H1 (cell line): ENCODE measurements around the gene KCNJ9. TPM values are rescaled to one million over a fixed set of nuclear protein-coding genes. Genes with fewer than 3 reads are reported as not detected.

ENCODE experiments used
- CTCF ChIA-PET: fragments of 300-600 bp; sonication (Branson Sonifier 250); formaldehyde crosslinking; loops from one replicate; lab custom pipeline; 2021; ENCODE audit not compliant: partially characterized antibody; lab: Charles Lee
- POLR2A ChIA-PET: fragments of 300-600 bp; sonication (Branson Sonifier 250); formaldehyde crosslinking; loops from one replicate; lab custom pipeline; 2021; ENCODE audit warnings: inconsistent platforms; ENCODE audit not compliant: partially characterized antibody; lab: Charles Lee
- DNase-seq, 2 experiments: peaks; one replicate each; pipeline versions ENCODE4 v3.0.0 to v3.0.0-alpha.2; 2010 to 2022; ENCODE audit warnings: low spot score in 2 of 2, low read depth in 1 of 2, mixed read lengths in 1 of 2
- FAIRE-seq: peaks from 2 replicates; lab custom pipeline; 2011; peaks lifted over from hg19 to GRCh38; lab: Jason Lieb, UNC
- H2AFZ ChIP-seq: 2 replicates; pipeline ENCODE4 v1.8.1; 2012; ENCODE audit warnings: low read length, inconsistent platforms
- H2AK5ac ChIP-seq: 2 replicates; pipeline ENCODE4 v1.6.1; 2013; ENCODE audit warnings: low read depth, low read length
- H2BK120ac ChIP-seq: replicated peaks from 2 replicates; pipeline ENCODE3; 2013; ENCODE audit warnings: low read depth, low read length, inconsistent platforms
- H2BK12ac ChIP-seq: 2 replicates; pipeline ENCODE4 v1.6.1; 2013; ENCODE audit warnings: low read depth, low read length
- H2BK15ac ChIP-seq: 2 replicates; pipeline ENCODE4 v1.6.1; 2013; ENCODE audit warnings: low read length
- H2BK20ac ChIP-seq: 2 replicates; pipeline ENCODE4 v1.6.1; 2013; ENCODE audit warnings: low read length
- H2BK5ac ChIP-seq: 2 replicates; pipeline ENCODE4 v1.6.1; 2013; ENCODE audit warnings: low read depth, low read length
- H3K14ac ChIP-seq: 2 replicates; pipeline ENCODE4 v1.6.1; 2013; ENCODE audit warnings: inconsistent platforms; ENCODE audit not compliant: insufficient read length
- H3K18ac ChIP-seq: 2 replicates; pipeline ENCODE4 v1.6.1; 2013; ENCODE audit warnings: low read length; ENCODE audit errors: extremely low read depth
- H3K23ac ChIP-seq: 2 replicates; pipeline ENCODE4 v1.6.1; 2013; ENCODE audit warnings: inconsistent platforms; ENCODE audit not compliant: insufficient read length
- H3K23me2 ChIP-seq: 2 replicates; pipeline ENCODE4 v1.6.1; 2013; ENCODE audit warnings: low read depth, low read length
- H3K27ac ChIP-seq: 2 replicates; pipeline ENCODE4 v1.6.1; 2011; ENCODE audit warnings: low read depth, low read length, inconsistent platforms
- H3K27me3 ChIP-seq, 4 experiments: replicated peaks in 1 of 4; 1 replicate in 1 of 4; 2 replicates in 3 of 4; pipeline versions ENCODE4 v1.6.1 to v1.8.1; 2011 to 2013; ENCODE audit warnings: low read length in 3 of 4, mild to moderate bottlenecking in 3 of 4, inconsistent platforms in 2 of 4, mixed read lengths in 2 of 4, moderate library complexity in 1 of 4; ENCODE audit not compliant: control insufficient read depth in 3 of 4, insufficient read depth in 3 of 4; ENCODE audit errors: extremely low read depth in 1 of 4
- H3K36me3 ChIP-seq, 4 experiments: 2 replicates each; pipeline versions ENCODE4 v1.6.1 to v1.8.1; 2011 to 2013; ENCODE audit warnings: mild to moderate bottlenecking in 4 of 4, low read length in 3 of 4, moderate library complexity in 2 of 4, control low read depth in 1 of 4, inconsistent platforms in 1 of 4; ENCODE audit not compliant: insufficient read depth in 4 of 4, control insufficient read depth in 2 of 4
- H3K4ac ChIP-seq: replicated peaks from 2 replicates; pipeline ENCODE3; 2013; ENCODE audit warnings: low read length, low read depth, mixed read lengths, inconsistent platforms; ENCODE audit not compliant: insufficient read length
- H3K4me1 ChIP-seq, 4 experiments: replicated peaks in 1 of 4; 1 replicate in 1 of 4; 2 replicates in 3 of 4; pipeline versions ENCODE4 v1.6.1 to v1.8.1; 2011 to 2013; ENCODE audit warnings: low read length in 3 of 4, inconsistent platforms in 2 of 4, mixed read lengths in 1 of 4; ENCODE audit not compliant: insufficient read depth in 4 of 4, control insufficient read depth in 3 of 4
- H3K4me2 ChIP-seq, 2 experiments: 2 replicates each; pipeline versions ENCODE4 v1.6.1 to v1.8.1; 2011 to 2013; ENCODE audit warnings: low read depth in 2 of 2, low read length in 2 of 2, control low read depth in 1 of 2, inconsistent platforms in 1 of 2, mild to moderate bottlenecking in 1 of 2; ENCODE audit not compliant: insufficient read depth in 1 of 2
- H3K4me3 ChIP-seq, 4 experiments: fragments of 200-600, 300-600 bp in 1 of 4; sonication (generic), shearing (Covaris generic), sonication (Bioruptor Twin) in 1 of 4; 2 replicates each; pipeline versions ENCODE4 v1.5.1 to v1.8.1; 2011 to 2016; ENCODE audit warnings: low read length in 4 of 4, low read depth in 3 of 4, control low read depth in 2 of 4, inconsistent platforms in 2 of 4, mild to moderate bottlenecking in 2 of 4, mixed read lengths in 1 of 4, moderate library complexity in 1 of 4; ENCODE audit not compliant: insufficient read depth in 2 of 4; ENCODE audit errors: extremely low read depth in 1 of 4
- H3K56ac ChIP-seq: replicated peaks from 2 replicates; pipeline ENCODE3; 2013; ENCODE audit warnings: low read depth, mild to moderate bottlenecking, mixed read lengths, low read length, inconsistent platforms; ENCODE audit not compliant: insufficient read length
- H3K79me1 ChIP-seq: 2 replicates; pipeline ENCODE4 v1.6.1; 2013; ENCODE audit warnings: low read depth, low read length, control low read depth
- H3K79me2 ChIP-seq, 2 experiments: 2 replicates each; pipeline versions ENCODE4 v1.6.1 to v1.8.1; 2012 to 2013; ENCODE audit warnings: low read length in 2 of 2, mild to moderate bottlenecking in 2 of 2, inconsistent platforms in 1 of 2; ENCODE audit not compliant: insufficient read depth in 2 of 2, control insufficient read depth in 1 of 2
- H3K9ac ChIP-seq, 4 experiments: replicated peaks in 1 of 4; 1 replicate in 1 of 4; 2 replicates in 3 of 4; pipeline versions ENCODE4 v1.6.1 to v1.8.1; 2011 to 2013; ENCODE audit warnings: low read depth in 3 of 4, low read length in 3 of 4, control low read depth in 2 of 4, mild to moderate bottlenecking in 2 of 4, moderate library complexity in 2 of 4, inconsistent platforms in 1 of 4; ENCODE audit errors: extremely low read depth in 1 of 4
- H3K9me3 ChIP-seq, 2 experiments: 2 replicates each; pipeline versions ENCODE4 v1.6.1 to v1.8.1; 2012 to 2013; ENCODE audit warnings: mild to moderate bottlenecking in 2 of 2, moderate library complexity in 2 of 2, control low read depth in 1 of 2, inconsistent platforms in 1 of 2, low read depth in 1 of 2, low read length in 1 of 2, mixed read lengths in 1 of 2; ENCODE audit not compliant: insufficient read depth in 2 of 2
- H4K20me1 ChIP-seq, 2 experiments: replicated peaks in 1 of 2; 2 replicates each; pipeline versions ENCODE3 to v1.8.1; 2011 to 2013; ENCODE audit warnings: inconsistent platforms in 2 of 2, low read length in 2 of 2, mild to moderate bottlenecking in 1 of 2; ENCODE audit not compliant: insufficient read depth in 2 of 2, control insufficient read depth in 1 of 2
- H4K5ac ChIP-seq: 2 replicates; pipeline ENCODE4 v1.6.1; 2013; ENCODE audit warnings: low read length, low read depth, mixed read lengths, inconsistent platforms; ENCODE audit not compliant: insufficient read length
- H4K8ac ChIP-seq: 2 replicates; pipeline ENCODE4 v1.8.0; 2013; ENCODE audit warnings: mild to moderate bottlenecking, moderate library complexity, low read length, inconsistent platforms; ENCODE audit not compliant: insufficient read depth; ENCODE audit errors: extremely low read depth
- H4K91ac ChIP-seq: replicated peaks from 2 replicates; pipeline ENCODE3; 2013; ENCODE audit warnings: low read length, mixed read lengths, inconsistent platforms; ENCODE audit not compliant: insufficient read length
- CBX8 ChIP-seq: fragments of 300-800, 300-1000 bp; sonication (generic); IDR thresholded peaks from 2 replicates; pipeline ENCODE4 v1.7.1; 2016; ENCODE audit warnings: low read depth, low read length, borderline replicate concordance
- CTCF ChIP-seq, 3 experiments: IDR thresholded peaks; 1 replicate in 2 of 3; 2 replicates in 1 of 3; pipeline versions ENCODE4 v1.5.1 to v1.6.1; 2011; ENCODE audit warnings: low read length in 3 of 3, mild to moderate bottlenecking in 3 of 3, inconsistent platforms in 2 of 3, low read depth in 1 of 3, moderate library complexity in 1 of 3; ENCODE audit not compliant: insufficient read depth in 1 of 3; ENCODE audit errors: control extremely low read depth in 1 of 3
- JUND ChIP-seq: IDR thresholded peaks from 2 replicates; pipeline ENCODE4 v1.6.1; 2011; ENCODE audit warnings: mild to moderate bottlenecking, improper control_type of control experiment, low read length
- KDM5A ChIP-seq: fragments of 200-600 bp; IDR thresholded peaks from 2 replicates; pipeline ENCODE4 v1.7.1; 2012; ENCODE audit warnings: mild to moderate bottlenecking, low read length, inconsistent platforms, mixed read lengths
- SP1 ChIP-seq: IDR thresholded peaks from 2 replicates; pipeline ENCODE4 v1.6.1; 2011; ENCODE audit warnings: low read depth, low read length
- ZNF274 ChIP-seq: IDR thresholded peaks from 2 replicates; pipeline ENCODE4 v1.7.0; 2012; ENCODE audit warnings: low read length, borderline replicate concordance; ENCODE audit errors: extremely low read depth
- WGBS, 2 experiments: shearing (Covaris generic) in 1 of 2; methylation state at CpG; one replicate each; pipeline versions ENCODE4 v1.1.6 to v1.1.7; 2013 to 2015; ENCODE audit warnings: low lambda C conversion rate in 2 of 2, mixed read lengths in 2 of 2, inconsistent platforms in 1 of 2, low coverage in 1 of 2, missing lambda C conversion rate in 1 of 2; ENCODE audit not compliant: insufficient replicate concordance in 2 of 2, insufficient coverage in 1 of 2, insufficient read length in 1 of 2; ENCODE audit errors: extremely low coverage in 1 of 2, missing lambda C conversion rate in 1 of 2; 5-methylcytosine and 5-hydroxymethylcytosine counted together
- polyA plus RNA-seq, 7 experiments: library from polyadenylated mRNA; depleted of rRNA in 3 of 7; stranded (reverse) in 5 of 7; unstranded in 2 of 7; fragments of >200 nt in 5 of 7; fragments of 200-250 nt in 2 of 7; gene quantifications; 1 replicate in 5 of 7; 2 replicates in 1 of 7; 4 replicates in 1 of 7; pipeline versions ENCODE4 v1.2.1 to v1.2.3, GENCODE V29; 2011 to 2013; ENCODE audit warnings: missing spikeins in 2 of 7, mixed read lengths in 2 of 7
- total RNA-seq: library from RNA; stranded (reverse); fragmentation: NEBNext Ultra II Directional; extraction: Animal tissue kit (Norgen Biotek cat#: 25700); gene quantifications from 2 replicates; pipeline ENCODE4 v1.2.1, GENCODE V29; 2021

KCNJ9 gene
- total and polyA plus RNA-seq, 2 of the 8 experiments (the other 6 are each of a cell fraction or from before 2014, with no cell fraction given) = 0.02 to 0.13 TPM

GRCh38 chr1:160075836-160076235, 5.5 kb upstream of the KCNJ9 start:
- Histone ChIP-seq H3K14ac (no peak overlapping the region), H3K4me1 (no peaks in the 10 kb centered on the region; a peak in 1 of 7 replicates), H3K9ac (no peak overlapping the region), H2BK15ac (no peak overlapping the region; the same call in 1 of the 2 replicates), H4K8ac (no peak overlapping the region), H2BK12ac (no peak overlapping the region), H2BK20ac (no peak overlapping the region), H3K27ac (no peak overlapping the region), H3K9me3 (no peaks in the 10 kb centered on the region), H3K56ac (no peak overlapping the region), H3K23me2 (peaks cover 1% of the 10 kb centered on the region; the same call in 1 of the 2 replicates), H3K79me1 (no peaks in the 10 kb centered on the region), H2BK5ac (no peak overlapping the region), H4K5ac (no peak overlapping the region), H2AK5ac (no peak overlapping the region), H3K4ac (no peak overlapping the region), H2BK120ac (no peak overlapping the region), H3K79me2 (no peaks in the 10 kb centered on the region), H4K20me1 (no peaks in the 10 kb centered on the region), H3K23ac (no peak overlapping the region), H2AFZ (no peak overlapping the region), H3K4me3 (no peak overlapping the region), H3K4me2 (no peak overlapping the region), H3K36me3 (no peaks in the 10 kb centered on the region), H3K27me3 (peaks cover 0 to 21% (median 9%) of the 10 kb centered on the region in 4 experiments; a peak in 4 of 7 replicates), H4K91ac (no peak overlapping the region), H3K18ac (no peak overlapping the region)
- ChIA-PET POLR2A (no interaction called here), CTCF (interaction anchor here (0.6 to 50.1 kb wide), 6 partner anchors 1 to 158 kb away, joined by 3 to 1874 read pairs (median 17); partner anchors contain the start of genes IGSF8, KCNJ10, KCNJ9 and PIGM)
- TF ChIP-seq CTCF (IDR thresholded peaks at IDR 0.05; ENCODE audit: control extremely low read depth in 1 of 3, insufficient read depth in 1 of 3, low read depth in 1 of 3, low read length in 3 of 3) (no peak), SP1 (no peak), KDM5A (no peak), JUND (no peak), CBX8 (no peak), ZNF274 (no peak)
- FAIRE-seq (no peak), DNase-seq (no peak)
- WGBS, 2 experiments = 70% methylated on average over 2 of the region's 2 CpGs; no CpG with 5 or more reads in 1 of the 2 experiments
